Transverse colon (tissue), 4 donors: ENCODE measurements around the gene ARIH2.

Source experiments
- CTCF ChIP-seq, 5 experiments: fragments of 200-600 bp in 3 of 5; fragments of 450-650 bp in 2 of 5; sonication (generic) in 3 of 5; IDR thresholded peaks; 1 replicate in 2 of 5; 2 replicates in 3 of 5; pipeline ENCODE4 v1.5.1; 2016 to 2017; ENCODE audit warnings: antibody characterized with exemption in 5 of 5, inconsistent platforms in 3 of 5, mild to moderate bottlenecking in 2 of 5, moderate library complexity in 1 of 5
- POLR2A ChIP-seq: fragments of 450-650 bp; IDR thresholded peaks from one replicate; pipeline ENCODE4 v1.6.1; 2016; ENCODE audit warnings: antibody characterized with exemption, mild to moderate bottlenecking, moderate library complexity
- POLR2AphosphoS5 ChIP-seq, 3 donors: sonication (generic); formaldehyde crosslinking; IDR thresholded peaks; one replicate each; pipeline ENCODE4 v1.6.1; 2016; ENCODE audit warnings: antibody characterized with exemption in 3 of 3

GRCh38 chr3:48945432-48945831, 26.8 kb downstream of the ARIH2 start:
- TF ChIP-seq POLR2AphosphoS5 (IDR thresholded peaks at IDR 0.05) (no peak), CTCF (IDR thresholded peaks at IDR 0.05) (no peak), POLR2A (no peak)
